AG04449 (cell line): Measurements from ENCODE around the gene IRF2BP1.

Source experiments
- CTCF ChIA-PET: fragments of 350-600 bp; formaldehyde crosslinking; extraction: SDS; loops from one replicate; lab custom pipeline; 2021; ENCODE audit warnings: antibody characterized with exemption; lab: Yijun Ruan, JAX
- POLR2A ChIA-PET: fragments of 400-600, 350-600 bp; formaldehyde crosslinking; extraction: SDS; loops from one replicate; lab custom pipeline; 2020; ENCODE audit warnings: antibody characterized with exemption, inconsistent platforms; lab: Yijun Ruan, JAX
- DNase-seq: peaks from one replicate; pipeline ENCODE4 v3.0.0-alpha.2; 2010; ENCODE audit warnings: low read depth, low spot score
- H3K4me3 ChIP-seq: 2 replicates; pipeline ENCODE4 v1.5.1; 2011; ENCODE audit warnings: low read depth, mild to moderate bottlenecking, control low read depth, low read length
- TF ChIP-seq, protein P1 (sequence below): IDR thresholded peaks from one replicate; pipeline ENCODE4 v1.5.1; 2011; ENCODE audit warnings: mild to moderate bottlenecking, moderate library complexity, low read length, control low read depth, inconsistent platforms; ENCODE audit not compliant: insufficient read depth; ENCODE audit errors: missing control alignments

IRF2BP1 gene

GRCh38 chr19:45905011-45905410, 19.1 kb upstream of the IRF2BP1 start:
- H3K4me3 ChIP-seq: no peak overlapping the region
- POLR2A ChIA-PET: no interaction called here
- TF ChIP-seq, protein P1, sequence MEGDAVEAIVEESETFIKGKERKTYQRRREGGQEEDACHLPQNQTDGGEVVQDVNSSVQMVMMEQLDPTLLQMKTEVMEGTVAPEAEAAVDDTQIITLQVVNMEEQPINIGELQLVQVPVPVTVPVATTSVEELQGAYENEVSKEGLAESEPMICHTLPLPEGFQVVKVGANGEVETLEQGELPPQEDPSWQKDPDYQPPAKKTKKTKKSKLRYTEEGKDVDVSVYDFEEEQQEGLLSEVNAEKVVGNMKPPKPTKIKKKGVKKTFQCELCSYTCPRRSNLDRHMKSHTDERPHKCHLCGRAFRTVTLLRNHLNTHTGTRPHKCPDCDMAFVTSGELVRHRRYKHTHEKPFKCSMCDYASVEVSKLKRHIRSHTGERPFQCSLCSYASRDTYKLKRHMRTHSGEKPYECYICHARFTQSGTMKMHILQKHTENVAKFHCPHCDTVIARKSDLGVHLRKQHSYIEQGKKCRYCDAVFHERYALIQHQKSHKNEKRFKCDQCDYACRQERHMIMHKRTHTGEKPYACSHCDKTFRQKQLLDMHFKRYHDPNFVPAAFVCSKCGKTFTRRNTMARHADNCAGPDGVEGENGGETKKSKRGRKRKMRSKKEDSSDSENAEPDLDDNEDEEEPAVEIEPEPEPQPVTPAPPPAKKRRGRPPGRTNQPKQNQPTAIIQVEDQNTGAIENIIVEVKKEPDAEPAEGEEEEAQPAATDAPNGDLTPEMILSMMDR: no peak
- DNase-seq: no peak
- CTCF ChIA-PET: no interaction called here

DNA sequence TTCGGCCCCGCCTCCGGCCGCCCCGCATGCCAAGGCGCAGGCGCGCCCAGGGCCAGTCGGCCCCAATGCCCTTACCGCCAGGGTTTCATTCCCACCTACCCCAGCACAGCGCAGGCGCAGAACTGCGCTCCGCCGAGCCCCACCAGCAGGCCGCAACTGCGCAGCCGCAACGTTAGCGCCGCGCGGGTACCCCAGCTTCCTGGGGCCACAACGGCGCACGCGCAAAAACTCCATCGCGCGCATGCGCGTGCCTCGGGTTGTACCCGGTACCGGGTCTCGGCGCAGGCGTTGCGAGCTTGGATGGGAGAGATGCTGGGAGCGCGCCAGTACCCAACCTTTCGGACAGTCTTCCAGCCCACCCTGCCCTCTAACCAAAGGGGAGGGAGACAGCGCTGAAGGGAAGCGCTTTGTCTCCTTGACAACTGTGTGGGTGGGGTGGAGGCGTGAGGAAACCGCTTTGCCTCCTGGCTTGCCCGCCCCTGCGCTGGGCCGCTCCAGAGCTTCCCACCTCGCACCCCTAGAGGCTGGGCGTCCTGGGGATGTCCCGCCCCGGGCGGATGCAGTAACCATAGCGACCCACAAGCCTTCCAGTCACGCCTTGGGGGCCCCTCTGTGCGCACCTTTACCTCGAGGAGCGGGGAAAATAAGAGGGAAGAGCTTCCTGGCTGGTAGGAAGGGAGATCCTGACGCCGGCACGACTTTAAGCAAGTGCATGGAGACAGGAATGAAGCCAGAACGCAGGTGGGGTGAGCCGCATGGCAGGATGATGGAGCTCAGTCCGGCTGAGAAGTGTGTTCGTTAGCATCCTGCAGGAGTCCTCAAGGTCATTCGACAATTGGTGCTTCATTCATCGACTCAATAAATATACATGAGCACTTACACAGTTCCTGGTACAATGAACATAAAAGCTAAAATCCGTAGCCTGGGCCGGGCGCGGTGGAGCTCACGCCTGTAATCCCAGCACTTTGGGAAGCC, 17.0 kb upstream of the IRF2BP1 start:
- ChIA-PET CTCF (interaction anchor here (0.6 to 2.6 kb wide), 7 partner anchors 10 to 356 kb away, joined by 3 to 17 read pairs (median 3); no protein-coding TSS in a partner anchor), POLR2A (interaction anchor here (0.7 to 2.4 kb wide), 4 partner anchors 17 to 92 kb away, joined by 3 to 8 read pairs (median 4); partner anchors contain the start of genes CCDC61 and IRF2BP1)
- DNase-seq: peak; percentile 42
- TF ChIP-seq, protein P1: no peak
- peak overlapping the region; percentile 83 for H3K4me3 ChIP-seq

DNA sequence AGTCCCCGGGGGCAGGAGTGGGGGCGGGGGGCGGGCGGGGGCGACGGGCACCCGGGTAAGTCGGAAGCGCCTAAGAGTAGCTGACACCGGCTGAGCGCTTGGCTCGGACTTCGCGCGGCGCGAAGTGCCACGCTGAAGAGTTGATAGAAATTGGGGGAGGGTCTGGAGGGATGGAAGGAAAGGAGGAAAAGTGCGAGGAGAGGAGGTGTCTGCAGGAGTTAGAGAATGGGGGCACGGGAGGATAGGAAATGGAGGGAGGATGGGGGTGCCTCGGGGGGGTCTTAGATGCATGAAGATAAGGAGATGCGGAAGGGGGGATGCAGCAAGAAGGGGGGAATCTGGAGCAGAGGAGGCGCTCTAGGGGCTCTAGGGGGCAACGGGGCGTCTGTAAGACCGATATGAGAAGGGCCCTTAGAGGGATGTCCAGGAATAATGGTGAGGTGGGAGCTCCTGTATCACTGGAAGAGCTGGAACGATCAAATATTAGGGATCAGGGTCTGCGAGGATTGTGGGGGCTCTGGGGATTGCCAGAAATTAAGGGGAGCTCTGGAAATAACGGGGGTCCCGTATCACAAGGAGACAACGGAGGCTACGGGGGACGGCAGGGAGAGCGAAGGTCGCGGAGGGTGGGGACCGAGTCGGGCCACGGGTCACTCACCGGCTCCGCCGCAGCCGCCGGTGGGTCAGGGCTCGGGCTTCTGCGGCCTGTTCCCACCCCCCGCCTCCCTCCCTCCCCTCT, 16.1 kb upstream of the IRF2BP1 start, which contains the start of gene MYPOP:
Gene MYPOP, minus strand, starts transcription at position 702 of the 739 bp plus-strand sequence. CDS start 840 bp downstream, outside the sequence.
- no peak for DNase-seq
- H3K4me3 ChIP-seq: peak within 1 kb of the TSS; percentile 83
- ChIA-PET POLR2A (interaction anchor here (0.9 to 2.4 kb wide), 3 partner anchors 17 to 93 kb away, joined by 4 to 8 read pairs (median 4); partner anchors contain the start of genes CCDC61 and IRF2BP1), CTCF (interaction anchor here (0.7 to 2.6 kb wide), 7 partner anchors 10 to 108 kb away, joined by 3 to 17 read pairs (median 3); no protein-coding TSS in a partner anchor)
- TF ChIP-seq, protein P1: no peak

DNA sequence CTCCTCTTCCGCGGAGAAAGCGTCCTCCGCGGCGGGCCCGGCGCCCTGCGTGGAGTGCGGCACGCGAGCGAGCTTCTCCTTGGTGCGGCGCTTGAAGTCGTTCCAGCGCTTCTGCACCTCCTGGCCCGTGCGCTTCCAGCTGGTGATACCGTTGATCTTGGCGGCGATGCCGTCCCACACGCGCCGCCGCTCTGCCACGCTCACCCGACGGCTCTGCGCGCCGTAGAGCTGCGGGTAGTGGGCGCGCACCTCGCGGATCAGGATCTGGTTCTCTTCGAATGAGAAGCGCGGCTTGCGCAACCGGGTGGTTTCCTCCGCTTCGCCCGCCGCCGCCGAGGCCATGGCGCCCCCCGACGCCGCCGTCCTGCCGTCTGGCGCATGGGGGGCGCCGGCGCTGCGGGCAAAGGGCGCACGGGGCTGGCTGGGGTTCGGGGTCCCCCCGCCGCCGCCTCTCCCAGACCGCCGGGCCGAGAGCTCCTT, 15.5 kb upstream of the IRF2BP1 start:
- TF ChIP-seq, protein P1: no peak
- ChIA-PET POLR2A (interaction anchor here (2.4 kb wide), 1 partner anchor 16 kb away, joined by 8 read pairs; the partner anchor contains the start of gene IRF2BP1), CTCF (interaction anchor here (0.9 to 2.6 kb wide), 6 partner anchors 15 to 109 kb away, joined by 3 to 17 read pairs (median 3); no protein-coding TSS in a partner anchor)
- no peak for DNase-seq
- H3K4me3 ChIP-seq: peak overlapping the region; percentile 83

DNA sequence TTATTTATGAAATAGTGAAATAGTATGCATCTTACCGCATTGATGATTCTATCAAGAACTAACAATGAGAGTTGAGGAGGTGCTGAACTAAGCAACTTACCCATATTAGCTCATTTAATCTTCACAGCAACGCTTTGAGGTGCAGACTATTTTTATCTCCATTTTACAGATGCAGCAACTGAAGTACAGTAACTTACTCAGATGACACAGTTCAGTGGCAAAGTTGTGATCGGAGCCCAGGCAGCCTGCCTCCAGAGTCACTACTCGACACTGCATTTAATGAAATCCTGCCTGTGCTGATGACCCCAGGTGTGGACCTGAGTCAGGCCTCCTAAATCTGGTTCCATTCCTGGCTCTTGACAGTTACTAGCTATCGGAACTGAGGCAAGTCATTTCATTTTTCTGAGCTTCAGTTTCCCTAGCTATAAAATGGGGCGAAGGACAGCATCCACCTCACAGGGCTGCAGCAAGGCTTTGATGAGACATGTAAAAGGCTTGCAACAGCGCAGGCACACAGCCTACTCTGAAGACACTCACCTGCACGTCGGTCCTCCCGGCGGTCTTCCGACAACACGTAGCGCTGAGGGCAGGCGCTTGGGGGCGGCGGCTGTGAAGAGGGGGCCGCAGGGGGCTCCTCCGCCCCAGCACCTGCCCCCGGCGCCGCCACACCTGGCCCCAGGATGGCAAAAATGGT, 14.9 kb upstream of the IRF2BP1 start:
- no peak for DNase-seq
- ChIA-PET CTCF (interaction anchor here (0.7 to 2.6 kb wide), 6 partner anchors 14 to 109 kb away, joined by 3 to 7 read pairs (median 3); no protein-coding TSS in a partner anchor), POLR2A (interaction anchor here (2.4 kb wide), 1 partner anchor 15 kb away, joined by 8 read pairs; the partner anchor contains the start of gene IRF2BP1)
- H3K4me3 ChIP-seq: peak overlapping the region; percentile 83
- TF ChIP-seq, protein P1: no peak
